Suprapubic skin (tissue), 4 donors: ENCODE data around the gene AIMP1. TPM values are rescaled to one million over a fixed set of nuclear protein-coding genes. Genes with fewer than 3 reads are reported as not detected.

Experiments
- DNase-seq, 2 donors: peaks; one replicate each; pipeline ENCODE4 v3.0.0-alpha.2; 2019; ENCODE audit warnings: low spot score in 2 of 2
- H3K27ac ChIP-seq: fragments of 200-600 bp; sonication (generic); one replicate; pipeline ENCODE4 v1.5.1; 2019
- H3K27me3 ChIP-seq: fragments of 200-600 bp; sonication (generic); one replicate; pipeline ENCODE4 v1.5.1; 2019
- H3K36me3 ChIP-seq: fragments of 200-600 bp; sonication (generic); one replicate; pipeline ENCODE4 v1.5.1; 2019
- H3K4me1 ChIP-seq: fragments of 200-600 bp; sonication (generic); one replicate; pipeline ENCODE4 v1.5.1; 2019
- H3K4me3 ChIP-seq: fragments of 200-600 bp; sonication (generic); one replicate; pipeline ENCODE4 v1.5.1; 2019; ENCODE audit warnings: mild to moderate bottlenecking
- H3K9me3 ChIP-seq: fragments of 200-600 bp; sonication (generic); one replicate; pipeline ENCODE4 v1.5.1; 2019
- CTCF ChIP-seq, 2 donors: fragments of 200-600 bp in 1 of 2; fragments of 450-650 bp in 1 of 2; sonication (generic) in 1 of 2; IDR thresholded peaks; one replicate each; pipeline ENCODE4 v1.5.1; 2016 to 2019; ENCODE audit warnings: antibody characterized with exemption in 2 of 2, mild to moderate bottlenecking in 1 of 2, moderate library complexity in 1 of 2
- EP300 ChIP-seq: sonication (generic); formaldehyde crosslinking; IDR thresholded peaks from one replicate; pipeline ENCODE4 v1.6.1; 2017; ENCODE audit warnings: antibody characterized with exemption
- POLR2A ChIP-seq, 2 donors: fragments of 450-650 bp; IDR thresholded peaks; one replicate each; pipeline ENCODE4 v1.6.1; 2017; ENCODE audit warnings: antibody characterized with exemption in 2 of 2, mild to moderate bottlenecking in 2 of 2, moderate library complexity in 2 of 2
- POLR2AphosphoS5 ChIP-seq, 3 donors: sonication (generic); formaldehyde crosslinking; IDR thresholded peaks; one replicate each; pipeline ENCODE4 v1.6.1; 2017; ENCODE audit warnings: antibody characterized with exemption in 3 of 3
- WGBS: methylation state at CpG from one replicate; pipeline ENCODE4 v1.1.5; 2018; 5-methylcytosine and 5-hydroxymethylcytosine counted together
- total RNA-seq, 4 donors: library from RNA; depleted of rRNA; stranded (reverse); fragments of >200 nt; gene quantifications; one replicate each; pipeline ENCODE4 v1.1.0, GENCODE V29; 2016

AIMP1 gene
- total RNA-seq, 4 donors from 2014 or later, result 17.0 to 26.6 (median 20.5) TPM

- TF ChIP-seq POLR2A (IDR thresholded peaks at IDR 0.05) (no peak), CTCF (IDR thresholded peaks at IDR 0.05) (no peak), EP300 (no peak)
- no peaks in the 10 kb centered on the region for H3K36me3 ChIP-seq
- H3K27me3 ChIP-seq, result no peaks in the 10 kb centered on the region
- H3K9me3 ChIP-seq, result no peaks in the 10 kb centered on the region
- no peak for DNase-seq
- no peak overlapping the region for H3K27ac ChIP-seq
- no peak overlapping the region for H3K4me3 ChIP-seq
- H3K4me1 ChIP-seq, result peaks cover 20% of the 10 kb centered on the region
- WGBS, result 71% methylated on average over 1 of the region's 1 CpG
These were observed 4.0 kb upstream of the AIMP1 start for GRCh38 chr4:106312377-106312776.

GRCh38 chr4:106312997-106313522, 3.3 kb upstream of the AIMP1 start:
- no peaks in the 10 kb centered on the region for H3K27me3 ChIP-seq
- no peak for DNase-seq
- WGBS, result 85% methylated on average over 3 of the region's 3 CpGs
- peaks cover 26% of the 10 kb centered on the region for H3K4me1 ChIP-seq
- H3K27ac ChIP-seq, result no peak overlapping the region
- no peak for TF ChIP-seq POLR2AphosphoS5 (IDR thresholded peaks at IDR 0.05)
- TF ChIP-seq POLR2A (IDR thresholded peaks at IDR 0.05), result no peak
- TF ChIP-seq EP300, result no peak
- no peak for TF ChIP-seq CTCF (IDR thresholded peaks at IDR 0.05)
- no peaks in the 10 kb centered on the region for H3K9me3 ChIP-seq
- no peak overlapping the region for H3K4me3 ChIP-seq
- H3K36me3 ChIP-seq, result no peaks in the 10 kb centered on the region

- Histone ChIP-seq H3K36me3 (no peaks in the 10 kb centered on the region), H3K27me3 (no peaks in the 10 kb centered on the region), H3K9me3 (no peaks in the 10 kb centered on the region), H3K4me3 (peak overlapping the region; percentile 81), H3K4me1 (peaks cover 43% of the 10 kb centered on the region), H3K27ac (peak overlapping the region; percentile 98)
- no peak for DNase-seq
- 31% methylated on average over 6 of the region's 6 CpGs for WGBS
- TF ChIP-seq EP300 (no peak), CTCF (IDR thresholded peaks at IDR 0.05) (no peak), POLR2AphosphoS5 (IDR thresholded peaks at IDR 0.05) (no peak), POLR2A (IDR thresholded peaks at IDR 0.05) (no peak)
These were observed 1.4 kb upstream of the AIMP1 start for GRCh38 chr4:106314960-106315359.

GRCh38 chr4:106315476-106315967, 828 bp upstream of the AIMP1 start:
- H3K9me3 ChIP-seq, result no peaks in the 10 kb centered on the region
- no peaks in the 10 kb centered on the region for H3K36me3 ChIP-seq
- TF ChIP-seq EP300 (no peak), CTCF (IDR thresholded peaks at IDR 0.05) (no peak), POLR2A (IDR thresholded peaks at IDR 0.05) (no peak), POLR2AphosphoS5 (IDR thresholded peaks at IDR 0.05) (no peak)
- H3K27ac ChIP-seq, result peak overlapping the region; percentile 98
- peak overlapping the region; percentile 81 for H3K4me3 ChIP-seq
- H3K27me3 ChIP-seq, result no peaks in the 10 kb centered on the region
- WGBS, result 0% methylated on average over 10 of the region's 13 CpGs
- H3K4me1 ChIP-seq, result peaks cover 43% of the 10 kb centered on the region
- peak in 1 of 2 donors; percentile 59 for DNase-seq

GRCh38 chr4:106316773-106317409, 541 bp downstream of the AIMP1 start:
- no peak for DNase-seq
- H3K4me1 ChIP-seq, result peaks cover 43% of the 10 kb centered on the region
- 3% methylated on average over 13 of the region's 13 CpGs for WGBS

More at GRCh38 chr4:106316773-106317409, 541 bp downstream of the AIMP1 start:
- H3K36me3 ChIP-seq, result peaks cover 9% of the 10 kb centered on the region
- H3K9me3 ChIP-seq, result no peaks in the 10 kb centered on the region
- TF ChIP-seq CTCF (IDR thresholded peaks at IDR 0.05) (no peak), EP300 (no peak), POLR2A (IDR thresholded peaks at IDR 0.05) (no peak), POLR2AphosphoS5 (IDR thresholded peaks at IDR 0.05) (no peak)
- H3K27ac ChIP-seq, result peak overlapping the region; percentile 98
- no peaks in the 10 kb centered on the region for H3K27me3 ChIP-seq
- peak overlapping the region; percentile 81 for H3K4me3 ChIP-seq
